K562 treated with DMSO at 1 percent for 4 hours (cell line): ENCODE data around the gene SDHC. TPM values are rescaled to one million over a fixed set of nuclear protein-coding genes. Genes with fewer than 3 reads are reported as not detected.

ENCODE experiments used
- total RNA-seq: library from RNA; unstranded; fragments of 300-600 nt; gene quantifications from 2 replicates; pipeline ENCODE4 v1.2.3, GENCODE V29; 2022; ENCODE audit not compliant: insufficient read depth

SDHC gene, protein sequence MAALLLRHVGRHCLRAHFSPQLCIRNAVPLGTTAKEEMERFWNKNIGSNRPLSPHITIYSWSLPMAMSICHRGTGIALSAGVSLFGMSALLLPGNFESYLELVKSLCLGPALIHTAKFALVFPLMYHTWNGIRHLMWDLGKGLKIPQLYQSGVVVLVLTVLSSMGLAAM
- total RNA-seq, result 128 and 155 TPM in 2 replicates

DNA sequence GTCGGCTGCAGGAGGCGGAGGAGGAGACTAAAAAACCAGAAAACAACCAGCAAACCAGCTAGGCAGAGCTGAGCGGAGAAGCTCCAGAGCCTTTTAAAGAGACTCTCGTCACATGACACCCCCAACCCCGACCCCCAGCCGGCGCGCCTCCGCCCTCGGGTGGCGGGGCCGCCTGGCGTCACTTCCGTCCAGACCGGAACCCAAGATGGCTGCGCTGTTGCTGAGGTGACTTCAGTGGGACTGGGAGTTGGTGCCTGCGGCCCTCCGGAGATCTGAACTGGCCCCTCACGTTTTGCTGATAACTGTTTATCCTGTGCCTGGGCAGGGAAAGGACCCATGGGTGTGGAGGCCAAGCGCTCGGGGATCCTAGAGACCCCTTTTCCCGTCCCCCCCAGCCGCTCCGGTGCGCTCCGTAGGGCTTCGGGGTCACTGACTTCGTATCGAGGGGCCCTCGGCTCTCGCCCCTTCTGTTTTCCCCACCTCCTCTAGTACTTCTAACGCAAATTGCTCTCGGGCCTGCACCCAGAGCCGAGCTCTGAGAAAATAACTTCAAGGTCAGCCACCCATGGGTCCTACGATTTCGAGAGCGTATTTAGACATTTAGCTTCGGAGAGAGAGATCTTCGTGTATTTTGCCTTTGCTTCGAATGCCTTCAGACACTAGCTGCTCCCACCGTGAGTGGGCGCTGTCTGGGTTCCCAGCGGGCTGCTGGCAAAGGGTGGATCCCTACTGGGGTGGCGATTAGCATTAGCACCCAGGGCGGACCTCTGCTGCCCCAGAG, at the start of gene SDHC:
Gene SDHC, plus strand, starts transcription at position 181 of the 781 bp plus-strand sequence. Its CDS starts 25 bp downstream, at position 206.

DNA sequence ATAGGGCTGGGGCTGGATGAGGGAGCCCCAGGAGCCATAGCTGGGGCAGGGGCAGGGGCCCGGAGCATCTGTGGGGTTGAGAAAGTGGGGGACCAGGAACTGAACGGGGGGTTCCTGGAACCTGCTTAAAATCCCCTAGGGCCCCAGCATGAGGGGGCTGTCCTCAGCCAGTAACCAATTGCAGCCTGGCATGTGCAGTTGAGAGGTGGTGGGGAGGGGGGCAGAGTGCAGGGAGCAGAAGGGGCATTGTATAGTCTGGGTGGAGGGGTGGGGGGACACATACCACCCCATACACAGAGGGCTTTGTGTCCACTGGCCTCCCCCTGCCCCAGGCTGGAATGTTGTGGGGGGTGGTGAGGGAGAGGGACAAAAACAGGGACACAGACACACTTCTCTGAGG, 4.3 kb upstream of the SDHC start, which contains the start of gene MPZ:
Gene MPZ, minus strand, starts transcription at position 101 of the 400 bp plus-strand sequence. Its CDS starts 63 bp downstream, at position 38.

DNA sequence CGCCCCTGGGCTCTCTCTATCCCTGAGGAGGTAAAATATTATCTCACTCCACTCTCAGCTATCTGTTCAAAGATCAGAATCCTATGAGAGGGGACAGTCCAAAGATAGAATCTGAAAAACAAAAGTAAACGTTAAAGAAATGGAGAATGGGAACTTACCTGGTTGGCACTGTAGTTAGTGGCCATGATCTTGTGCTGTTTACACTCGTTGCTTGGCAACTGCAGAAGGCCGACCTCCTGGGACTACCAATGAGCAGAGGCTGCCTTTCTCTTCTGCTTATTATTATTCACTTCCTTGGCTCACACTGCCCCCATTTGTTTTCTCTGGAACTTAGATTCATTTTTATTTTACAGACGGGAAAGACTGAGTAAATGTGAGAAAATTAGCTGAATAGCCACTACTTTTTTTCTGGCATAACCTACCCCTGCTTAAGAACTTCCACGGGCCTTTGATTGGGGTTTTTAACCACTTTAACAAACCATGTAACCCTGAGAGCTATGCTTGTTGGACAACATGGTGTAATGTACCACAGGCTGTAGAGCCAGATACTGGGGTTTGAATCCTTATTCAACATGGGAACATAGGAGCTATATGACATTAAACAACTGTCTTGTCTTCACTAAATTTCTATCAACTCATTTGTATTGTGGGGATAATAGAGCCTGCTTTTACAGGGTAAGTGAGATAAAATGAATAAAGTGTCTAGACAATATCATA, 53.7 kb downstream of the SDHC start, which contains the start of gene CFAP126:
Gene CFAP126, minus strand, starts transcription at position 193 of the 717 bp plus-strand sequence. Its CDS starts 8 bp downstream, at position 185.

Other genes starting within 250 kb of the SDHC start
- gene ARHGAP30, start 244.5 kb upstream of the SDHC start, total RNA-seq, result not detected in 2 replicates
- not detected in 2 replicates for gene NECTIN4, start 224.8 kb upstream of the SDHC start, total RNA-seq
- gene KLHDC9, start 216.0 kb upstream of the SDHC start, total RNA-seq, result not detected in 2 replicates
- gene PFDN2, start 196.3 kb upstream of the SDHC start, total RNA-seq, result 145 and 191 TPM in 2 replicates
- gene NIT1, start 196.3 kb upstream of the SDHC start, total RNA-seq, result 26.6 and 27.9 TPM in 2 replicates
- 22.8 and 25.7 TPM in 2 replicates for gene DEDD, start 181.7 kb upstream of the SDHC start, total RNA-seq
- gene UFC1, start 160.4 kb upstream of the SDHC start, total RNA-seq, result 89.4 and 115 TPM in 2 replicates
- 18.7 and 24.9 TPM in 2 replicates for gene USP21, start 154.9 kb upstream of the SDHC start, total RNA-seq
- gene PPOX, start 148.0 kb upstream of the SDHC start, total RNA-seq, result 20.5 and 26.6 TPM in 2 replicates
- 67.8 and 78.2 TPM in 2 replicates for gene B4GALT3, start 136.9 kb upstream of the SDHC start, total RNA-seq
- gene ADAMTS4, start 115.3 kb upstream of the SDHC start, total RNA-seq, result 0.65 and 0.77 TPM in 2 replicates
- 79.0 and 81.6 TPM in 2 replicates for gene NDUFS2, start 112.0 kb upstream of the SDHC start, total RNA-seq
- gene FCER1G, start 99.1 kb upstream of the SDHC start, total RNA-seq, result not detected in 2 replicates
- not detected in 2 replicates for gene APOA2, start 90.8 kb upstream of the SDHC start, total RNA-seq
- gene TOMM40L, start 88.3 kb upstream of the SDHC start, total RNA-seq, result 8.5 and 12.5 TPM in 2 replicates
- gene NR1I3, start 76.2 kb upstream of the SDHC start, total RNA-seq, result not detected in 2 replicates
- not detected in 2 replicates for gene PCP4L1, start 55.6 kb upstream of the SDHC start, total RNA-seq
- 2.5 and 3.4 TPM in 2 replicates for gene MPZ, start 4.4 kb upstream of the SDHC start, total RNA-seq
- not detected in 2 replicates for gene CFAP126, start 53.5 kb downstream of the SDHC start, total RNA-seq
- gene FCGR2A, start 191.1 kb downstream of the SDHC start, total RNA-seq, result 70.3 and 85.1 TPM in 2 replicates
- 8.0 and 8.7 TPM in 2 replicates for gene HSPA6, start 210.2 kb downstream of the SDHC start, total RNA-seq
- not detected in 2 replicates for gene FCGR3A, start 235.4 kb downstream of the SDHC start, total RNA-seq